HG02981 (cell line): ENCODE measurements around the gene TMEM151A.
"Not testable (repeated sequence)": the region's sequence is repeated elsewhere in the genome, so short reads cannot be mapped to it uniquely, and the experiment has no call there.

ENCODE experiments used
- ATAC-seq: cut with Tn5 transposase; IDR thresholded peaks from one replicate; pipeline ENCODE4 v1.9.1; 2021; ENCODE audit warnings: mild to moderate bottlenecking, moderate library complexity; ENCODE audit not compliant: unreplicated experiment

TMEM151A gene

GRCh38 chr11:66320289-66320688, 28.6 kb downstream of the TMEM151A start:
- ATAC-seq: not testable (repeated sequence)

DNA sequence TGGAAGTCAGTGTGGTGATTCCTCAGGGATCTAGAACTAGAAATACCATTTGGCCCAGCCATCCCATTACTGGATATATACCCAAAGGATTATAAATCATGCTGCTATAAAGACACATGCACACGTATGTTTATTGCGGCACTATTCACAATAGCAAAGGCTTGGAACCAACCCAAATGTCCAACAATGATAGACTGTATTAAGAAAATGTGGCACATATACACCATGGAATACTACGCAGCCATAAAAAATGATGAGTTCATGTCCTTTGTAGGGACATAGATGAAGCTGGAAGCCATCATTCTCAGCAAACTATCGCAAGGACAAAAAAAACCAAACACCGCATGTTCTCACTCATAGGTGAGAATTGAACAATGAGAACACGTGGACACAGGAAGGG, 29.1 kb downstream of the TMEM151A start:
- not testable (repeated sequence) for ATAC-seq

- ATAC-seq: no peak
Measured at GRCh38 chr11:66321606-66322005, 29.9 kb downstream of the TMEM151A start.

- no peak for ATAC-seq
Measured at GRCh38 chr11:66322732-66323427, 31.2 kb downstream of the TMEM151A start.

DNA sequence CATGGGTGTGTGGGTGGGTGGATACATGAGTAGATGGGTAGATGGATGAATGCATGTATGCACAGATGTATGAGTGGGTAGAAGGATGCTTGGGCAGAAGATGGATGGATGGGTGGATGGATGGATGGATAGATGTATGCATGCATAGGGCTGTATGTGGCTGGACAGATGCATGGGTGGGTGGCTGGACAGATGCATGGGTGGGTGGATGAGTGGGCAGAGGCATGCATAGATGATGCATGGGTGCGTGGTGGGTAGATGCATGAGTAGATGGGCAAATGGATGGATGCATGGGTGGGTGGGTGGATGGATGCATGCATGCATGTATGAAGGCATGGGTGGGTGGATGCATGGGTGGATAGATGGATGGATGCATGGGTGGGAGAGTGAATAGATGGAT, 32.0 kb downstream of the TMEM151A start:
- ATAC-seq: no peak

GRCh38 chr11:66324664-66325063, 33.0 kb downstream of the TMEM151A start:
- ATAC-seq: no peak

DNA sequence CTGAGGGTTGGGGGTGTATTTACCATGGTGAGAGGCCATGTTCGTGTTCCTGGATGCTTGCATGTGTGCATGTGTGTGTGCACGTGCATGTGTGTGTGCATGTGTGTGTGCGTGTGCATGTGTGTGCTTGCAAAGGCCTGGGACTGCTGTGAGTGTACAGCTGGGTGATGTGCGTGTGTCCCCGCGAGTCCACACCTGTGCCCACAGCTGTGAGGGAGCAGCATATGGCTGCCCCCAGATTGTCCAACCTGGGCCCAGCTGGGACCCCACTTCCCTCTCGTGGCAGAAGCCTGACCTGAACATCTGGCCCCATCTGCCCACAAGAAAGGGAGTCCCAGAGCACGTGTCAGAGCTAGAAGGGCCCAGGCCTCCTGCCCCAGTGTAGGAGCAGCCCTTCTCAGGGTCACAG, 33.6 kb downstream of the TMEM151A start:
- ATAC-seq: no peak

GRCh38 chr11:66326261-66327111, 34.8 kb downstream of the TMEM151A start:
- ATAC-seq: no peak

DNA sequence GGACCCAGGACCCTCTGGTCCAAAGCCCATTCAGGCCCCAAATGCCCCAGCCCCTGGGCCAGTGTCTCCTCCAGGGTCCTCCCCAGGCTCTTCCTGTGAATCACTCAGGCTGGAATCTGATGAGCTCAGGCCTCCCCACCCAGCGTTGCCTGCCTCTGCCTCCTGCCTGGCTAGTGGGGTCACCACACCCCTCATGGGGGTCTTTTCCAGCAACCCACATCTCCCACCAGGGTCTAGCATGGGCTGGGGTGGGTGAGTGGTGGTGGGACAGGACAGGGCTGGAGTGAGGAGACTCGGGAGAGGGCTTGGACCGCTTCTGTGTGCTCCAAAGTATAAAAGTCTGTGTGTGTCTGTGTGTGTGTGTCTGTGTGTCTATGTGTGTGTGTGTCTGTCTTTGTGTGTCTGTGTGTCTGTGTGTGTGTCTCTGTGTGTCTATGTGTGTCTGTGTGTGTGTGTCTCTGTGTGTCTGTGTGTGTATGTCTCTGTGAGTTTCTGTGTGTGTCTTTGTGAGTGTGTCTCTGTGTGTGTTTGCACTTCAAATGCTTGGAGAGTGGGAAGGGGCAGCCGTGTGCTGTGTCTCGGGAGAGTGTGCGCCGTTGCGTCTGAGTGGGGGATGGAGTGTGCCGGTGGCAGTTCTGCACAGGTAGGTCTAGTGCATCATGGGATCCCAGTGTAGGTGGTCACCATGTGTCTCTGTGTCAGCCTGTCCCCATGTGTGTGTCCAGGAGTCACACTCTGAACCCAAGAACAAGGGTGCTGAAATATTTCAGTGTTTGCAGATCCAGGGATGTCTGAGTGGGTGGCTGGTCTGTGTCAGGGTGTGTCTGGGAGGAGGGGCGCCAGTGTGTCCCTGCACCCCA, 35.7 kb downstream of the TMEM151A start:
- ATAC-seq: no peak

GRCh38 chr11:66328031-66328301, 36.3 kb downstream of the TMEM151A start:
- no peak for ATAC-seq

DNA sequence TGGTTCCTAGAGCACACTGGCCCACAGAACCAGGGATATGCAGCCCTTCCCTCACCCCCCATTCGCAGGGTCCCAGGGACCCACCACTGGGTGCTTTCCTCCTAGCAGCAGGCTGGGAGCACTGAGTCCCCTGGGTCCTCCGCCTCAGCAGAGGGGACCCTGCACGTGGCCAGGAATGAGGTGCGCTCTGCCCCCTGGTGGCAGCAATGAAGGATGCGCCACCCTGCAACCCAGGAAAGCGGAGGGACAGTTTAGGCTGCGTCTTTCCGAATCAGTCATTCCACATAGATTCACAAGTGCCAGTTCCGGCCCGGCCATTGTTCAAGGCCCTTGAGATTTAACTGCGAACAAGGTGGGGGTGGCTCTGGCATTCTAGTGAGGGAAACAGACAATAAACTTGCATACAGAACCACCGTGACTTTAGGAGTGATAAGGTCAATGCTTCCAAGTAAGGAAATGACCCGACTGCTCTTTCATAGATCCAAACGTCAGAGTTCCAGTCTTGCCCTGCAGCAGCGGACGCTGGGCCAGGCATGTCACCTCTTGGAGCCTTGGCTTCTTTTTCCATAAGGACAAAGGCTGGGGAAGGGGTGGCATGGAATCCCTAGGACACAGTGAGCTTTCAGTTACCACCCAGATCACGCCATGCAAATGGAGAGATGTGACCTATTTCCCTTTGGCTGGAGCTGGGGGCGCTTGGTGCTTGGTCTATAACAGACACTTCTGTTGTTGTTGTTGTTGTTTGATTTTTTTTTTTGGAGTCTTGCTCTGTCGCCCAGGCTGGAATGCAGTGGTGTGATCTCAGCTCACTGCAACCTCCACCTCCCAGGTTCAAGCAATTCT, 36.8 kb downstream of the TMEM151A start:
- peak; percentile 63 for ATAC-seq

GRCh38 chr11:66329165-66329673, 37.5 kb downstream of the TMEM151A start:
- ATAC-seq: no peak

GRCh38 chr11:66330931-66331330, 39.2 kb downstream of the TMEM151A start:
- no peak for ATAC-seq

DNA sequence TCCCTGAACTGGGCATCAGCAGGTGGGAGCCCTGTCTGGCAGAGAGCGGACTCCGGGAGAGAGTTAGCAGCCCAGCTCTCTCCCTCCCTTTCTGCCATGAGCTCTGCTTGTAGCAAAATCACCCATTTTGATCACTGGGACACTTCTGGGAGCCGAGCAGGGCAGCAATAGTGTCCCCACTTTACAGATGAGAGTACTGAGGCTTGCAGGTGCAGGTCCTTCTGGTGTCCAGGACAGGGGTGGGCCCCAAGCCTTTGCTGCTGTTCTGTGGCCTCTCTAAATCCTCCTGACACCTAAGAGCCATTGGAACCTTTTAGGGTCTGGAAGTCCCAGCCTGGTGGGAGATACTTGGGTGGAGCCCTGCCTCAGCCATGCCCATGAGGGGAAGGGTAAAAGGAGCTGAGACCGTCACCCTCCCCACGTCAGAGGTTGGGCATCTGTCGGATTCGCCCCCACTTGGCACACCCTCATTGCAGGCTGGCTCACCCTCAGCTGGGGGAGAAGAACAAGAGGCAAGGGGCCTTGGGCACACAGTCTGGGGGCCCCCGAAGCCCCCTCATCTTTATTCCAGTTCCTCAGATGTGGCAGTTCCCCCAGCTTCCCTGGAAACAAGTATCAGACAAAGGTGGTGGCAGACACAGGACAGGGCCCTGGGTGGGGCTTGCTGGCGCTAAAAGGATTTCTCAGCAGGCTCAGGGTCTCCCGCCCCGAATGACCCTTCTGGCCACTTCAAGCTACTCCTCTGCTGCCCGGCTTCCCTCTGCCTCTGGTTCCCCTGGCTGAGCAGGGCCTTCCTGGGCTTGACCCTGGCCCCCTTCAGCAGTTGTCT, 40.1 kb downstream of the TMEM151A start:
- no peak for ATAC-seq

- no peak for ATAC-seq
Measured at GRCh38 chr11:66332371-66333219, 40.9 kb downstream of the TMEM151A start.

DNA sequence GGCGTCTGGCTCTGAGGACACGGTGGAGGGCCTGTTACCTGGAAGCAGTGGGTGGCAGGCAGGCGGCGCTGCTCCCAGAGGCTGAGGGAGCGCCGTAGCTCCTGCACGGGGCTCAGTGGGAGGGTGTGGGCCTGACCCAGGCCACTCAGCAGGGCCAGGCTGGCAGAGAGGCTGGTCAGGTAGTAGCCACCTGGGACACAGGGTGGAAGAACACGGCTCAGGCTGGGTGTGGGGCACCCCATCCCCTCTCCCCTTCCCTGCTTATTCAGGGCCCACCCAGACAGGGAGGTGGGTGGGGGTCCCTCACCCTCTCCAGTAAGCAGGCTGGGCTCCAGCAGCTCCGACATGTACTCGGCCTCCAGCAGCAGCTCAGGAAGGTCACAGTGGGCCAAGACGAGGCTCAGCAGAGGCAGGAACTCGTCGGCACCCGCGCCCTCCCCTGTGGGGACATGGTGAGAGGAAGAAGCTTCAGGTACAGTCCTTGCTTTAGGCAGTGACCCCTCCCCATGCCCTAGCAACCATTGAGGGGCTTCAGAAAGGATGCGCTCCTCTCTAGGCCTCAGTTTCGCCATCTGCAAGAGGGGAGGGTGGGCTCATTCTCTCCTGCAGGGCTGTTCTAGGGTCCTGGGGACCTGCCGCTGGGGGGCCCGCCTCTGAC, 41.7 kb downstream of the TMEM151A start:
- no peak for ATAC-seq

- no peak for ATAC-seq
Measured at GRCh38 chr11:66333896-66334604, 42.4 kb downstream of the TMEM151A start.
